RWPE1 (cell line): ENCODE results near the gene HDHD3.

Experiments
- CTCF ChIA-PET: fragments of 350-600 bp; sonication (Branson Sonifier 250); formaldehyde crosslinking; extraction: SDS; loops from one replicate; lab custom pipeline; 2021; lab: Yijun Ruan, JAX
- POLR2A ChIA-PET: fragments of 400-600 bp; formaldehyde crosslinking; extraction: SDS; loops from one replicate; lab custom pipeline; 2020; ENCODE audit warnings: antibody characterized with exemption; ENCODE audit not compliant: low non-redundant PET; lab: Yijun Ruan, JAX
- DNase-seq: peaks from one replicate; pipeline ENCODE4 v3.0.0; 2012; ENCODE audit warnings: low spot score
- H3K27ac ChIP-seq: fragments of 450-650 bp; 2 replicates; pipeline ENCODE4 v1.5.1; 2017
- TF ChIP-seq, protein P1 (sequence below): fragments of 450-650 bp; conservative IDR thresholded peaks from 2 replicates; pipeline ENCODE4 v1.5.1; 2017; ENCODE audit warnings: low read depth, mild to moderate bottlenecking

Gene HDHD3

DNA sequence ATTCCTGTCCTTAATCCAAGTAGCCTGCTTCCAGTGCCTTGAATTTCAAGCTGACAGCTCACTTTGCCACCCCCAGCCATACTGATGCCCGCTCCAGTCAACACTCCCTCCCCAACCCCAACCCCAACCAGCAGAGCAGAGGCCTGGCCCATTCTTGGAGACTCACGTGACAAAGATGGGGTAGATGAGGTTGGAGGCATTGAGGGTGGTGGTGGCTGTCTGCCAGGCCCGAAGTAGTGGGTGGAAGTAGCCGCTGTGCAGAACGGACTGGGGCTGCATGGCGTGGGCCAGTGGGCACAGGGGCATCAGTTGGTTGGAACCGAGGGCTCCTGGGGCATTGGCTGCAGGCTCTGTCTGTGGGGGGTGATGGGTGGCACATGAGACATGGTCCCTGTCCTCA, 16.5 kb upstream of the HDHD3 start:
- ChIA-PET CTCF (no interaction called here), POLR2A (no interaction called here)
- no peak for DNase-seq
- H3K27ac ChIP-seq: no peak overlapping the region
- TF ChIP-seq, protein P1, sequence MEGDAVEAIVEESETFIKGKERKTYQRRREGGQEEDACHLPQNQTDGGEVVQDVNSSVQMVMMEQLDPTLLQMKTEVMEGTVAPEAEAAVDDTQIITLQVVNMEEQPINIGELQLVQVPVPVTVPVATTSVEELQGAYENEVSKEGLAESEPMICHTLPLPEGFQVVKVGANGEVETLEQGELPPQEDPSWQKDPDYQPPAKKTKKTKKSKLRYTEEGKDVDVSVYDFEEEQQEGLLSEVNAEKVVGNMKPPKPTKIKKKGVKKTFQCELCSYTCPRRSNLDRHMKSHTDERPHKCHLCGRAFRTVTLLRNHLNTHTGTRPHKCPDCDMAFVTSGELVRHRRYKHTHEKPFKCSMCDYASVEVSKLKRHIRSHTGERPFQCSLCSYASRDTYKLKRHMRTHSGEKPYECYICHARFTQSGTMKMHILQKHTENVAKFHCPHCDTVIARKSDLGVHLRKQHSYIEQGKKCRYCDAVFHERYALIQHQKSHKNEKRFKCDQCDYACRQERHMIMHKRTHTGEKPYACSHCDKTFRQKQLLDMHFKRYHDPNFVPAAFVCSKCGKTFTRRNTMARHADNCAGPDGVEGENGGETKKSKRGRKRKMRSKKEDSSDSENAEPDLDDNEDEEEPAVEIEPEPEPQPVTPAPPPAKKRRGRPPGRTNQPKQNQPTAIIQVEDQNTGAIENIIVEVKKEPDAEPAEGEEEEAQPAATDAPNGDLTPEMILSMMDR: no peak

- ChIA-PET CTCF (no interaction called here), POLR2A (no interaction called here)
- no peak overlapping the region for H3K27ac ChIP-seq
- TF ChIP-seq, protein P1: no peak
- no peak for DNase-seq
These were observed 15.1 kb upstream of the HDHD3 start for GRCh38 chr9:113391917-113392316.

DNA sequence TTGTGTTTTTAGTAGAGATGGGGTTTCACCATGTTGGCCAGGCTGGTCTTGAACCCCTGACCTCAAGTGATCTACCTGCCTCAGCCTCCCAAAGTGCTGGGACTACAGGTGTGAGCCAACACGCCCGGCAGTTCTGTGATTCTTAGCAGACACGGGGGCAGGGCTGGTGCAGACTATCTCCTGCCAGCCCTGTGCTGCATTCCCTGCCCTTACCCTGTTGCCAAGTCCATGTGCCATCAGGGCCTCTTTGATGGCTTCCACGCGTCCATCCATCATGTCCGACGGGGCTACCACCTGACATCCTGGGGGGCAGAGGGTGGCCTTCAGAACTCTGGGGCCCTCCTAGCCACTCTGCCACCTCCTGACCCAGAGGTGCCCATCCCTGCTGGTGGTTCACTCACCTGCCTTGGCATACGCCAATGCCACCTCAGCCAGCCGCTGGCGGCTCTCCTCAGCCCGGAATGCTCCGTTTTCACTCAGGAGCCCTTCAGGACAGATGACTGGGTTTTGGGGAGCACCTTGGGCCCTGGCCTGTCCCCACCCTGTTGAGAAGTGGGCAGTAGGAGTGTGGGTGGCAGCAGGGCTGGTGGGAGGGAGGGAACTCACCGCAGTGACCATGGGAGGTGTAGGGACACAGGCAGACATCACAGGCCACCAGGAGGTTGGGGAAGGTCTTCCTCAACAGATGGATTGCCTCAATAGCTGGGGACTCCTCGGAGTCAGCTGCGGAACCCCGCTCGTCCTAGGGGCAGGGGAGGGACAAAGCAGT, 13.6 kb upstream of the HDHD3 start:
- TF ChIP-seq, protein P1: no peak
- ChIA-PET POLR2A (interaction anchor here (0.5 kb wide), 1 partner anchor 13 kb away, joined by 3 read pairs; no protein-coding TSS in a partner anchor), CTCF (no interaction called here)
- H3K27ac ChIP-seq: no peak overlapping the region
- DNase-seq: no peak

- no peak overlapping the region for H3K27ac ChIP-seq
- CTCF ChIA-PET: no interaction called here
- TF ChIP-seq, protein P1: no peak
- DNase-seq: no peak
- POLR2A ChIA-PET: no interaction called here
These were observed 12.7 kb upstream of the HDHD3 start for GRCh38 chr9:113389451-113389850.

GRCh38 chr9:113388833-113389232, 12.0 kb upstream of the HDHD3 start:
- TF ChIP-seq, protein P1: no peak
- CTCF ChIA-PET: interaction anchor here (2.0 kb wide), 1 partner anchor 13 kb away, joined by 6 read pairs; the partner anchor contains the start of gene ALAD
- DNase-seq: no peak
- H3K27ac ChIP-seq: no peak overlapping the region
- POLR2A ChIA-PET: no interaction called here

DNA sequence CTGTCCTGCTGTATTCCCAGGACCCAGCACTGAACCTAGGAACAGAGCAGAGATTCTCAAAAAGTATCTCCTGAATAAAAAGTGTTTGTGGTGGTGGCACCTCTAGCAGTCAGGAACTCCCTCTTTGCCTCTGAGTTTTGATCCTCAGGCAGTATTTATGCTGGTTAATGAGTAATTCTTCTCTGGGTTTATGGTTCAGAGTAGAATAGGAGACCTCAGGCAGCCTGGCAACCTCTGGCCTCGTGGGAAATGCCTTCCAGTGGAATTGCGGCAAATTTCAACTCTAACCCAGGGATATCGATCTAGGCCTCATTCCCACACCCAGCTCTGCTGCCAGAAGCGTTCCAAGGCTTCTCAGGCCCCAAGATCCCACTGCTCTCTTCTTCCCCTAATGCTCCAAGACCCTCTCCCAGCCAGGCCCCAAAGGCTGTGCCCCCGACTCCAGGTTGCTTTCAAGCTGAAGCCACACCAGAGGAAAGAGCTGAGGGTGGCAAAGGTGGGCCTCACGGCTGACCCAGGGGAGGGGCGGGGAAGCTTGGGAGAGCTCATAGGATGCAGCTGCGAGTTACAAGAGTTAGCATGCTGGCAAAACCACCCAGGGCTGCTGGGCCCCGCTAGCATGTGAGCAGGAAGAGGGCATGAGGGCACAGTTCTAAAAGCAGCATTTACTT, 10.9 kb upstream of the HDHD3 start:
- ChIA-PET CTCF (interaction anchor here (1.4 to 2.0 kb wide), 2 partner anchors 14 to 270 kb away, joined by 4 to 6 read pairs; partner anchors contain the start of gene ALAD), POLR2A (no interaction called here)
- no peak overlapping the region for H3K27ac ChIP-seq
- no peak for DNase-seq
- TF ChIP-seq, protein P1: no peak
